Measurements from ENCODE around the gene IZUMO1.

- TF ChIP-seq, protein P1, sequence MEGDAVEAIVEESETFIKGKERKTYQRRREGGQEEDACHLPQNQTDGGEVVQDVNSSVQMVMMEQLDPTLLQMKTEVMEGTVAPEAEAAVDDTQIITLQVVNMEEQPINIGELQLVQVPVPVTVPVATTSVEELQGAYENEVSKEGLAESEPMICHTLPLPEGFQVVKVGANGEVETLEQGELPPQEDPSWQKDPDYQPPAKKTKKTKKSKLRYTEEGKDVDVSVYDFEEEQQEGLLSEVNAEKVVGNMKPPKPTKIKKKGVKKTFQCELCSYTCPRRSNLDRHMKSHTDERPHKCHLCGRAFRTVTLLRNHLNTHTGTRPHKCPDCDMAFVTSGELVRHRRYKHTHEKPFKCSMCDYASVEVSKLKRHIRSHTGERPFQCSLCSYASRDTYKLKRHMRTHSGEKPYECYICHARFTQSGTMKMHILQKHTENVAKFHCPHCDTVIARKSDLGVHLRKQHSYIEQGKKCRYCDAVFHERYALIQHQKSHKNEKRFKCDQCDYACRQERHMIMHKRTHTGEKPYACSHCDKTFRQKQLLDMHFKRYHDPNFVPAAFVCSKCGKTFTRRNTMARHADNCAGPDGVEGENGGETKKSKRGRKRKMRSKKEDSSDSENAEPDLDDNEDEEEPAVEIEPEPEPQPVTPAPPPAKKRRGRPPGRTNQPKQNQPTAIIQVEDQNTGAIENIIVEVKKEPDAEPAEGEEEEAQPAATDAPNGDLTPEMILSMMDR (conservative IDR thresholded peaks at IDR 0.05): no peak
- no peak for TF ChIP-seq ZFX (IDR thresholded peaks at IDR 0.05)
These were observed 27.9 kb downstream of the IZUMO1 start for GRCh38 chr19:48718711-48719231.
